A549 (cell line): ENCODE data around the gene HESX1.
A peak's percentile ranks its signal among the peaks of the same experiment; 100 is the strongest.

ENCODE experiments used
- CEBPB ChIP-seq, 2 experiments: fragments of >200 bp in 1 of 2; sonication (Bioruptor Twin) in 1 of 2; formaldehyde crosslinking in 1 of 2; IDR thresholded peaks; 2 replicates each; pipeline ENCODE4 v1.6.1; 2012 to 2016
- HOXB13 ChIP-seq: fragments of 250-450 bp; sonication (Bioruptor Pico); IDR thresholded peaks from 2 replicates; pipeline ENCODE4 v1.5.0; 2020; ENCODE audit warnings: low read depth, mild to moderate bottlenecking, moderate library complexity
- KDM1A ChIP-seq: fragments of 200-600 bp; sonication (generic); IDR thresholded peaks from 2 replicates; pipeline ENCODE4 v1.6.1; 2016; ENCODE audit warnings: low read depth, mild to moderate bottlenecking
- NPAS2 ChIP-seq: fragments of 250-450 bp; sonication (Bioruptor Pico); IDR thresholded peaks from 2 replicates; pipeline ENCODE4 v1.8.0; 2022; ENCODE audit warnings: mild to moderate bottlenecking, moderate library complexity, borderline replicate concordance
- PHF8 ChIP-seq: fragments of 200-600 bp; sonication (generic); IDR thresholded peaks from 2 replicates; pipeline ENCODE4 v1.6.1; 2016; ENCODE audit warnings: low read depth, mild to moderate bottlenecking, antibody characterized with exemption, moderate library complexity, borderline replicate concordance
- POLR2A ChIP-seq: IDR thresholded peaks from 2 replicates; pipeline ENCODE4 v1.6.1; 2012; ENCODE audit warnings: mild to moderate bottlenecking, low read length
- RAD21 ChIP-seq, 2 experiments: fragments of >200 bp in 1 of 2; sonication (Bioruptor Twin) in 1 of 2; formaldehyde crosslinking in 1 of 2; IDR thresholded peaks in 1 of 2; conservative IDR thresholded peaks in 1 of 2; 2 replicates in 1 of 2; 3 replicates in 1 of 2; pipeline ENCODE4 v1.6.1; 2012 to 2018; ENCODE audit warnings: inconsistent platforms in 1 of 2
- TF ChIP-seq, protein P1 (sequence below): fragments of >200 bp; sonication (Bioruptor Twin); formaldehyde crosslinking; IDR thresholded peaks from 3 replicates; pipeline ENCODE4 v1.5.1; 2016
- TF ChIP-seq, protein P2 (sequence below): fragments of 200-600 bp; sonication (generic); IDR thresholded peaks from 2 replicates; pipeline ENCODE4 v1.6.1; 2016; ENCODE audit warnings: antibody characterized with exemption, mild to moderate bottlenecking, moderate library complexity
- TF ChIP-seq, protein P3 (sequence below): IDR thresholded peaks from 2 replicates; pipeline ENCODE4 v1.6.1; 2012
- TF ChIP-seq, protein P4 (sequence below): fragments of 250-450 bp; sonication (Bioruptor Pico); IDR thresholded peaks from 2 replicates; pipeline ENCODE4 v1.5.0; 2021; ENCODE audit warnings: mild to moderate bottlenecking, moderate library complexity, borderline replicate concordance

DNA sequence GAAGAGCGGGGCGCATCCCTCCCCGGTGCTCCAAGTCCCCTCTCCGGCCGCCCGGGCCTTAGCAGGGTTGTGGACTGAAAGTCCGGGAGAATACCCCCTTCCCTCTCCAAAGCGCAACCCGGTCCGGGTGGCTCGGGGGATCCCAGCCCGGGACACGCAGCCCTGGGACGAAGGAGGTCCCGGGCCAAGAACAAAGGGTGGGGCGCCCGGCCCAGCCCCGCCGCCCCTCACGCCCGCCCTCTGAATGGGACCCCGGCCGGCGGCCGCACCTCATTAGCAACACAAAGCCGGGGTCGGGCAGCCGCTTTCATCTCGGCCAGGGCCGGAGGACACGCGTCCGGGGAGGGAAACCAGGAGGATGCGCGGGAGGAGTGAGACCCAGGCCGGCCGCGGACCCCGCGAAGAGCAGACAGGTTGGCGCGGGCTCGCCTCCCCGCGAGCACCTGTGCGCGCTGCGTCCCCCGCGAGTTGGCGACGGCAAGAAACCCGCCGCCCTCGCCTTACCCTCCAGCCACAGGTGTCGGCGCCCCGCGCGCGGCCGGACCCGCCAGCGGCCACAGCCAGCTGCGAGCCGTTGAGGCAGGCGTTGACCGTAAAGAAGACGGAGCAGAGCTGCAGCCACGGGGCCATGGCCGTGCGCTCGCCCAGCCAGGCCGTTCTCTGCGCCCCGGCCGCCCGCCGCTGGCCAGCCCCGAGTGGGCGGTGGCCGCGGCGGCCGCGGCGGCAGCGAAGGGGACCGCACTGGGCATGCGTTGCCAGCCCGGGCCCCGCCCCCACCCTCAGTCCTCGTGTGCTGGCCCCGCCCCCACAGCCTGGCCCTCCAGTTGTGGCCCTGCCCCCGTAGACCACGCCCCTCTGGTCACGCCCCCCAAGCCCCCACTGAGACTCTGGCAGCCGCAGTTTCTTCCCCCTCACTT is 34.9 kb downstream of the HESX1 start, which contains the start of gene IL17RD:
- TF ChIP-seq, protein P1, sequence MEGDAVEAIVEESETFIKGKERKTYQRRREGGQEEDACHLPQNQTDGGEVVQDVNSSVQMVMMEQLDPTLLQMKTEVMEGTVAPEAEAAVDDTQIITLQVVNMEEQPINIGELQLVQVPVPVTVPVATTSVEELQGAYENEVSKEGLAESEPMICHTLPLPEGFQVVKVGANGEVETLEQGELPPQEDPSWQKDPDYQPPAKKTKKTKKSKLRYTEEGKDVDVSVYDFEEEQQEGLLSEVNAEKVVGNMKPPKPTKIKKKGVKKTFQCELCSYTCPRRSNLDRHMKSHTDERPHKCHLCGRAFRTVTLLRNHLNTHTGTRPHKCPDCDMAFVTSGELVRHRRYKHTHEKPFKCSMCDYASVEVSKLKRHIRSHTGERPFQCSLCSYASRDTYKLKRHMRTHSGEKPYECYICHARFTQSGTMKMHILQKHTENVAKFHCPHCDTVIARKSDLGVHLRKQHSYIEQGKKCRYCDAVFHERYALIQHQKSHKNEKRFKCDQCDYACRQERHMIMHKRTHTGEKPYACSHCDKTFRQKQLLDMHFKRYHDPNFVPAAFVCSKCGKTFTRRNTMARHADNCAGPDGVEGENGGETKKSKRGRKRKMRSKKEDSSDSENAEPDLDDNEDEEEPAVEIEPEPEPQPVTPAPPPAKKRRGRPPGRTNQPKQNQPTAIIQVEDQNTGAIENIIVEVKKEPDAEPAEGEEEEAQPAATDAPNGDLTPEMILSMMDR: no peak
- TF ChIP-seq PHF8 (no peak), POLR2A (peak; percentile 44), RAD21 (conservative IDR thresholded peaks at IDR 0.05 in 1 of 2, IDR thresholded peaks at IDR 0.05 in 1 of 2) (no peak), NPAS2 (CRISPR knock-in tag) (no peak), CEBPB (IDR thresholded peaks at IDR 0.05) (no peak), HOXB13 (CRISPR knock-in tag) (no peak), KDM1A (no peak)
- TF ChIP-seq, protein P2, sequence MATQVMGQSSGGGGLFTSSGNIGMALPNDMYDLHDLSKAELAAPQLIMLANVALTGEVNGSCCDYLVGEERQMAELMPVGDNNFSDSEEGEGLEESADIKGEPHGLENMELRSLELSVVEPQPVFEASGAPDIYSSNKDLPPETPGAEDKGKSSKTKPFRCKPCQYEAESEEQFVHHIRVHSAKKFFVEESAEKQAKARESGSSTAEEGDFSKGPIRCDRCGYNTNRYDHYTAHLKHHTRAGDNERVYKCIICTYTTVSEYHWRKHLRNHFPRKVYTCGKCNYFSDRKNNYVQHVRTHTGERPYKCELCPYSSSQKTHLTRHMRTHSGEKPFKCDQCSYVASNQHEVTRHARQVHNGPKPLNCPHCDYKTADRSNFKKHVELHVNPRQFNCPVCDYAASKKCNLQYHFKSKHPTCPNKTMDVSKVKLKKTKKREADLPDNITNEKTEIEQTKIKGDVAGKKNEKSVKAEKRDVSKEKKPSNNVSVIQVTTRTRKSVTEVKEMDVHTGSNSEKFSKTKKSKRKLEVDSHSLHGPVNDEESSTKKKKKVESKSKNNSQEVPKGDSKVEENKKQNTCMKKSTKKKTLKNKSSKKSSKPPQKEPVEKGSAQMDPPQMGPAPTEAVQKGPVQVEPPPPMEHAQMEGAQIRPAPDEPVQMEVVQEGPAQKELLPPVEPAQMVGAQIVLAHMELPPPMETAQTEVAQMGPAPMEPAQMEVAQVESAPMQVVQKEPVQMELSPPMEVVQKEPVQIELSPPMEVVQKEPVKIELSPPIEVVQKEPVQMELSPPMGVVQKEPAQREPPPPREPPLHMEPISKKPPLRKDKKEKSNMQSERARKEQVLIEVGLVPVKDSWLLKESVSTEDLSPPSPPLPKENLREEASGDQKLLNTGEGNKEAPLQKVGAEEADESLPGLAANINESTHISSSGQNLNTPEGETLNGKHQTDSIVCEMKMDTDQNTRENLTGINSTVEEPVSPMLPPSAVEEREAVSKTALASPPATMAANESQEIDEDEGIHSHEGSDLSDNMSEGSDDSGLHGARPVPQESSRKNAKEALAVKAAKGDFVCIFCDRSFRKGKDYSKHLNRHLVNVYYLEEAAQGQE: no peak
- TF ChIP-seq, protein P3, sequence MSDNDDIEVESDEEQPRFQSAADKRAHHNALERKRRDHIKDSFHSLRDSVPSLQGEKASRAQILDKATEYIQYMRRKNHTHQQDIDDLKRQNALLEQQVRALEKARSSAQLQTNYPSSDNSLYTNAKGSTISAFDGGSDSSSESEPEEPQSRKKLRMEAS: no peak
- TF ChIP-seq, protein P4, sequence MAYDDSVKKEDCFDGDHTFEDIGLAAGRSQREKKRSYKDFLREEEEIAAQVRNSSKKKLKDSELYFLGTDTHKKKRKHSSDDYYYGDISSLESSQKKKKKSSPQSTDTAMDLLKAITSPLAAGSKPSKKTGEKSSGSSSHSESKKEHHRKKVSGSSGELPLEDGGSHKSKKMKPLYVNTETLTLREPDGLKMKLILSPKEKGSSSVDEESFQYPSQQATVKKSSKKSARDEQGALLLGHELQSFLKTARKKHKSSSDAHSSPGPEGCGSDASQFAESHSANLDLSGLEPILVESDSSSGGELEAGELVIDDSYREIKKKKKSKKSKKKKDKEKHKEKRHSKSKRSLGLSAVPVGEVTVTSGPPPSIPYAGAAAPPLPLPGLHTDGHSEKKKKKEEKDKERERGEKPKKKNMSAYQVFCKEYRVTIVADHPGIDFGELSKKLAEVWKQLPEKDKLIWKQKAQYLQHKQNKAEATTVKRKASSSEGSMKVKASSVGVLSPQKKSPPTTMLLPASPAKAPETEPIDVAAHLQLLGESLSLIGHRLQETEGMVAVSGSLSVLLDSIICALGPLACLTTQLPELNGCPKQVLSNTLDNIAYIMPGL (CRISPR knock-in tag): no peak
